ENCODE measurements around the gene RBM20. TPM values are rescaled to one million over a fixed set of nuclear protein-coding genes. Genes with fewer than 3 reads are reported as not detected.

The RBM20 gene
- total and polyA plus RNA-seq, 2 of the 4 experiments (the other 2 are of a cell fraction), result under 0.01 to 0.15 TPM

DNA sequence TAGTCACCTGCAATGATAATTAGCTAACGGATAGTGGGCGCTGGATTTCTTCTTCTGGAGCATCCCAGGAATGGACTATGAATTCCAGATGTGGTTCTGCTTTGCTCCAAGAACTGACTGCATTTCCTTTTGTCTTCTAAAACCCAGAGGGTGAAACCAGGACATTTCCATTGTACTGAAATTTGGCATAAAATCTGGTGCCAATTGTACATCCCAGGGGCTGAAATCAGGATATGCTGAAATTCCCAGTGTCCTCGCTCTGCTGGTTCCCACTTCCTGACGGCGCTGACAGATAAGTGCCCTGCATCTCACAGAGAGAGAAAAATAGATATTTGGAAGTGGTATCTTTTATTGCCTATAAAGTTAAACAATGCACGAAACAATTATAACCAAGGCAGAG is 31.9 kb downstream of the RBM20 start:
- ChIA-PET CTCF (no interaction called here), POLR2A (ENCODE audit: unreplicated experiment) (no interaction called here)
- Histone ChIP-seq H3K27ac (ENCODE audit: insufficient read depth, low read length) (no peak overlapping the region), H3K9ac (ENCODE audit: low read depth, low read length) (no peak overlapping the region), H3K9me3 (ENCODE audit: control insufficient read depth, insufficient read depth, low read length) (no peaks in the 10 kb centered on the region), H2BK20ac (ENCODE audit: low read depth, low read length) (no peak overlapping the region), H2AK9ac (replicated peaks; ENCODE audit: low read depth, low read length, poor library complexity) (no peak overlapping the region), H4K8ac (ENCODE audit: low read depth in 2 of 2, low read length in 2 of 2) (no peak overlapping the region), H3K23ac (ENCODE audit: low read depth, low read length) (no peak overlapping the region), H4K91ac (ENCODE audit: insufficient read depth, low read depth, low read length) (no peak overlapping the region), H3K4ac (ENCODE audit: low read depth, low read length) (no peak overlapping the region), H3K36me3 (ENCODE audit: control insufficient read depth, insufficient read depth, low read length) (no peaks in the 10 kb centered on the region), H3K56ac (ENCODE audit: extremely low read depth, insufficient read depth, low read length) (no peak overlapping the region), H4K5ac (ENCODE audit: low read depth, low read length) (no peak overlapping the region), H3K4me2 (ENCODE audit: low read depth, low read length) (no peak overlapping the region), H3K18ac (ENCODE audit: low read depth, low read length) (no peak overlapping the region), H2AK5ac (ENCODE audit: low read depth, low read length) (no peak overlapping the region), H3K9me1 (ENCODE audit: insufficient read depth, low read length) (no peaks in the 10 kb centered on the region), H2BK120ac (ENCODE audit: low read depth, low read length) (no peak overlapping the region), H2AFZ (replicated peaks; ENCODE audit: low read length, poor library complexity) (no peak overlapping the region), H3K79me1 (ENCODE audit: low read depth in 1 of 2, low read length in 2 of 2) (no peaks in the 10 kb centered on the region), H2BK15ac (ENCODE audit: low read depth, low read length) (no peak overlapping the region), H3K4me3 (ENCODE audit: insufficient read depth, low read depth, low read length) (no peak overlapping the region), H3K27me3 (ENCODE audit: control insufficient read depth, insufficient read depth, low read length) (peaks cover 6% of the 10 kb centered on the region; the same call in 1 of the 2 replicates), H2BK5ac (ENCODE audit: low read depth, low read length, poor library complexity, severe bottlenecking) (no peak overlapping the region), H3K14ac (replicated peaks; ENCODE audit: low read depth, low read length) (no peak overlapping the region), H3K4me1 (ENCODE audit: control insufficient read depth, insufficient read depth, low read length) (no peaks in the 10 kb centered on the region), H4K20me1 (ENCODE audit: insufficient read depth, low read length) (no peaks in the 10 kb centered on the region)
- DNase-seq (no peak), ATAC-seq (ENCODE audit: low read depth) (no peak)
- 89% methylated on average over 3 of the region's 6 CpGs; no CpG with 5 or more reads in 1 of the 2 experiments for WGBS, 2 experiments (ENCODE audit: extremely low coverage in 2 of 2, insufficient read length in 1 of 2)
- no TSS peak for BruUV-seq (replicated peaks)
- TF ChIP-seq RCOR1 (IDR thresholded peaks at IDR 0.05; ENCODE audit: insufficient replicate concordance, low read length), result no peak
- no peak for TF ChIP-seq RFX5 (IDR thresholded peaks at IDR 0.05; ENCODE audit: low read depth, low read length)
- TF ChIP-seq CEBPB (IDR thresholded peaks at IDR 0.05; ENCODE audit: low read depth, low read length), result no peak
- no peak for TF ChIP-seq POLR2A (IDR thresholded peaks at IDR 0.05; ENCODE audit: low read depth, low read length)
- TF ChIP-seq, protein P1, sequence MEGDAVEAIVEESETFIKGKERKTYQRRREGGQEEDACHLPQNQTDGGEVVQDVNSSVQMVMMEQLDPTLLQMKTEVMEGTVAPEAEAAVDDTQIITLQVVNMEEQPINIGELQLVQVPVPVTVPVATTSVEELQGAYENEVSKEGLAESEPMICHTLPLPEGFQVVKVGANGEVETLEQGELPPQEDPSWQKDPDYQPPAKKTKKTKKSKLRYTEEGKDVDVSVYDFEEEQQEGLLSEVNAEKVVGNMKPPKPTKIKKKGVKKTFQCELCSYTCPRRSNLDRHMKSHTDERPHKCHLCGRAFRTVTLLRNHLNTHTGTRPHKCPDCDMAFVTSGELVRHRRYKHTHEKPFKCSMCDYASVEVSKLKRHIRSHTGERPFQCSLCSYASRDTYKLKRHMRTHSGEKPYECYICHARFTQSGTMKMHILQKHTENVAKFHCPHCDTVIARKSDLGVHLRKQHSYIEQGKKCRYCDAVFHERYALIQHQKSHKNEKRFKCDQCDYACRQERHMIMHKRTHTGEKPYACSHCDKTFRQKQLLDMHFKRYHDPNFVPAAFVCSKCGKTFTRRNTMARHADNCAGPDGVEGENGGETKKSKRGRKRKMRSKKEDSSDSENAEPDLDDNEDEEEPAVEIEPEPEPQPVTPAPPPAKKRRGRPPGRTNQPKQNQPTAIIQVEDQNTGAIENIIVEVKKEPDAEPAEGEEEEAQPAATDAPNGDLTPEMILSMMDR (conservative IDR thresholded peaks at IDR 0.05; ENCODE audit: low read depth, low read length), result no peak
- no peak for TF ChIP-seq SMC3 (IDR thresholded peaks at IDR 0.05; ENCODE audit: low read depth, low read length)
- no peak for TF ChIP-seq CHD1 (IDR thresholded peaks at IDR 0.05; ENCODE audit: low read depth, low read length)
- no peak for TF ChIP-seq MAFK (IDR thresholded peaks at IDR 0.05; ENCODE audit: low read depth, low read length)
- TF ChIP-seq, protein P2, sequence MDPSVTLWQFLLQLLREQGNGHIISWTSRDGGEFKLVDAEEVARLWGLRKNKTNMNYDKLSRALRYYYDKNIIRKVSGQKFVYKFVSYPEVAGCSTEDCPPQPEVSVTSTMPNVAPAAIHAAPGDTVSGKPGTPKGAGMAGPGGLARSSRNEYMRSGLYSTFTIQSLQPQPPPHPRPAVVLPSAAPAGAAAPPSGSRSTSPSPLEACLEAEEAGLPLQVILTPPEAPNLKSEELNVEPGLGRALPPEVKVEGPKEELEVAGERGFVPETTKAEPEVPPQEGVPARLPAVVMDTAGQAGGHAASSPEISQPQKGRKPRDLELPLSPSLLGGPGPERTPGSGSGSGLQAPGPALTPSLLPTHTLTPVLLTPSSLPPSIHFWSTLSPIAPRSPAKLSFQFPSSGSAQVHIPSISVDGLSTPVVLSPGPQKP (IDR thresholded peaks at IDR 0.05; ENCODE audit: borderline replicate concordance, low read depth, low read length), result no peak
- TF ChIP-seq MXI1 (IDR thresholded peaks at IDR 0.05; ENCODE audit: borderline replicate concordance, low read depth, low read length), result no peak
- TF ChIP-seq BHLHE40 (IDR thresholded peaks at IDR 0.05; ENCODE audit: low read depth, low read length), result no peak
- TF ChIP-seq, protein P3, sequence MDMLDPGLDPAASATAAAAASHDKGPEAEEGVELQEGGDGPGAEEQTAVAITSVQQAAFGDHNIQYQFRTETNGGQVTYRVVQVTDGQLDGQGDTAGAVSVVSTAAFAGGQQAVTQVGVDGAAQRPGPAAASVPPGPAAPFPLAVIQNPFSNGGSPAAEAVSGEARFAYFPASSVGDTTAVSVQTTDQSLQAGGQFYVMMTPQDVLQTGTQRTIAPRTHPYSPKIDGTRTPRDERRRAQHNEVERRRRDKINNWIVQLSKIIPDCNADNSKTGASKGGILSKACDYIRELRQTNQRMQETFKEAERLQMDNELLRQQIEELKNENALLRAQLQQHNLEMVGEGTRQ (IDR thresholded peaks at IDR 0.05; ENCODE audit: low read depth, low read length), result no peak
- no peak for TF ChIP-seq MAZ (IDR thresholded peaks at IDR 0.05; ENCODE audit: borderline replicate concordance, low read depth, low read length)
- TF ChIP-seq FOS (IDR thresholded peaks at IDR 0.05; ENCODE audit: low read depth, low read length), result no peak
- no peak for TF ChIP-seq RAD21 (IDR thresholded peaks at IDR 0.05; ENCODE audit: low read length)
- no peak for TF ChIP-seq NFE2L2 (IDR thresholded peaks at IDR 0.05; ENCODE audit: low read depth, low read length)
- intact Hi-C loops (cut with micrococcal nuclease) (no loop called here), dilution Hi-C loops (cut with HindIII; ENCODE audit: low sequenced_read_pairs, unreplicated experiment) (no loop called here), in situ Hi-C loops (cut with MboI; ENCODE audit: low sequenced_read_pairs) (no loop called here)
